Measurements from ENCODE around the gene ARHGAP26.

DNA sequence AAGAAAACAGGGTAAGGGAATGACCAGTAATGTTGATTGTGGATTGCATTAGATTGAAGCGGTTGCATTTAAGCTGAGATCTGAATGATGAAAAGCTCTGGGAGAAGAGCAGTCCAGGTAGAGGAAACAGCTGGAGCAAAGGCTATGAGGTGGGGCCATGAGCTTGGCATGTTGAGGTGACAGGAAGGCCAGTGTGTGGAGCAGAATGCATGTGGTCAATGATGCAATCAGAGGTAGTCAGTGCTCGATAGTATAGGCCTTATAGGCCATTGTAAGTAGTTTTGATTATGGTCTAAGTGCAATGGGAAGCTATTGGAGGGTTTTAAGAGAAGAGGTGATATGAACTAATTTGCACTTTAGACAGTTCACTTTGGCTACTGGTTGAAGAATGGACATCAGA lies 270.4 kb downstream of the ARHGAP26 start:
- TF ChIP-seq, protein P1, sequence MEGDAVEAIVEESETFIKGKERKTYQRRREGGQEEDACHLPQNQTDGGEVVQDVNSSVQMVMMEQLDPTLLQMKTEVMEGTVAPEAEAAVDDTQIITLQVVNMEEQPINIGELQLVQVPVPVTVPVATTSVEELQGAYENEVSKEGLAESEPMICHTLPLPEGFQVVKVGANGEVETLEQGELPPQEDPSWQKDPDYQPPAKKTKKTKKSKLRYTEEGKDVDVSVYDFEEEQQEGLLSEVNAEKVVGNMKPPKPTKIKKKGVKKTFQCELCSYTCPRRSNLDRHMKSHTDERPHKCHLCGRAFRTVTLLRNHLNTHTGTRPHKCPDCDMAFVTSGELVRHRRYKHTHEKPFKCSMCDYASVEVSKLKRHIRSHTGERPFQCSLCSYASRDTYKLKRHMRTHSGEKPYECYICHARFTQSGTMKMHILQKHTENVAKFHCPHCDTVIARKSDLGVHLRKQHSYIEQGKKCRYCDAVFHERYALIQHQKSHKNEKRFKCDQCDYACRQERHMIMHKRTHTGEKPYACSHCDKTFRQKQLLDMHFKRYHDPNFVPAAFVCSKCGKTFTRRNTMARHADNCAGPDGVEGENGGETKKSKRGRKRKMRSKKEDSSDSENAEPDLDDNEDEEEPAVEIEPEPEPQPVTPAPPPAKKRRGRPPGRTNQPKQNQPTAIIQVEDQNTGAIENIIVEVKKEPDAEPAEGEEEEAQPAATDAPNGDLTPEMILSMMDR (IDR thresholded peaks at IDR 0.05; ENCODE audit: low read depth, low read length, poor library complexity, severe bottlenecking), result no peak
- TF ChIP-seq EZH2phosphoT487 (IDR thresholded peaks at IDR 0.05; ENCODE audit: borderline replicate concordance, low read length), result no peak

Data from DOHH2 (cell line).